GM21825 (cell line): ENCODE measurements around the gene CAMK2B.

Source experiments
- ATAC-seq: cut with Tn5 transposase; IDR thresholded peaks from one replicate; pipeline ENCODE4 v1.9.1; 2021; ENCODE audit warnings: mild to moderate bottlenecking, moderate library complexity; ENCODE audit not compliant: unreplicated experiment

CAMK2B gene

DNA sequence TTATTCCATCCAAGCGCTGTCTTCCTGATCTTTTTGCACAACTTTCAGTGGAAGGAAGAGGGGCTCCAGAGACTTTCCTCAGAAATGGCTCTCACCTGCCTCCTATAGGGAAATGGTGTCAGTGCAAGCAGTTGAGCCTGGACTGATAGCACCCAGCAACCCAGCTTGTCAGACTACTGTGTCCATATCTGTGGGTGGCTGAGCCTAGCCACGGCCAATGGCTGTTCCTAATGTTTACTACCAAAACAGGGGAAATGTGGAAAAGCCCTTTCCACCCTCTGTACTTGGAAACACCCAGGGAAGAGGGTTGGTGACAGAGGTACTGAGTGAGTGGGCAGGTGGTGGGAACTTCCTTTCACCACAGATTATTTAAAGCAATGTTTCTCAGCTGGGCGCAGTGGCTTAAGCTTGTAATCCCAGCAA is 128.9 kb downstream of the CAMK2B start:
- no peak for ATAC-seq

- ATAC-seq, result no peak
Observed at GRCh38 chr7:44195889-44196288, 129.5 kb downstream of the CAMK2B start.

GRCh38 chr7:44194562-44195145 is 130.7 kb downstream of the CAMK2B start:
- ATAC-seq, result no peak

GRCh38 chr7:44194069-44194468 is 131.3 kb downstream of the CAMK2B start:
- no peak for ATAC-seq

- ATAC-seq, result no peak
Observed at GRCh38 chr7:44193011-44193802, 132.2 kb downstream of the CAMK2B start.

DNA sequence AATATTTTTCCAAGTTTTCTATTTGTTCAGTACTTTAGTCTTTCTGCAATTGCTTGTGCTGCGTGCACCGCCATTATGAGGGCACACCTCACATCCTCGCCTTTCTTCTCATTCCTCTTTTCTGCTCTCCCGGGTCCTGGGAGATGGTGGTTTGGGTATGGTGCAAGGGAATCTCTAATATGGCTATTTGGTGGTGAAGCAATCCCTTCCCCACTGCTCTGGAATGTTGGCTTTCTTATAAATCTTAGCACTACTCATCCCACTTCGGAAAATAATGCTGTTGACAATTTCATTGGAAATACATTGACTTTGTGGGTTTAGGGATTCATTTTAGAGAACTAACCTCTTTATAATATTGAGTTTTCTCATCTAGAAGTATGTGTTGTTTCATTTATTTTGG is 134.2 kb downstream of the CAMK2B start:
- ATAC-seq, result no peak

DNA sequence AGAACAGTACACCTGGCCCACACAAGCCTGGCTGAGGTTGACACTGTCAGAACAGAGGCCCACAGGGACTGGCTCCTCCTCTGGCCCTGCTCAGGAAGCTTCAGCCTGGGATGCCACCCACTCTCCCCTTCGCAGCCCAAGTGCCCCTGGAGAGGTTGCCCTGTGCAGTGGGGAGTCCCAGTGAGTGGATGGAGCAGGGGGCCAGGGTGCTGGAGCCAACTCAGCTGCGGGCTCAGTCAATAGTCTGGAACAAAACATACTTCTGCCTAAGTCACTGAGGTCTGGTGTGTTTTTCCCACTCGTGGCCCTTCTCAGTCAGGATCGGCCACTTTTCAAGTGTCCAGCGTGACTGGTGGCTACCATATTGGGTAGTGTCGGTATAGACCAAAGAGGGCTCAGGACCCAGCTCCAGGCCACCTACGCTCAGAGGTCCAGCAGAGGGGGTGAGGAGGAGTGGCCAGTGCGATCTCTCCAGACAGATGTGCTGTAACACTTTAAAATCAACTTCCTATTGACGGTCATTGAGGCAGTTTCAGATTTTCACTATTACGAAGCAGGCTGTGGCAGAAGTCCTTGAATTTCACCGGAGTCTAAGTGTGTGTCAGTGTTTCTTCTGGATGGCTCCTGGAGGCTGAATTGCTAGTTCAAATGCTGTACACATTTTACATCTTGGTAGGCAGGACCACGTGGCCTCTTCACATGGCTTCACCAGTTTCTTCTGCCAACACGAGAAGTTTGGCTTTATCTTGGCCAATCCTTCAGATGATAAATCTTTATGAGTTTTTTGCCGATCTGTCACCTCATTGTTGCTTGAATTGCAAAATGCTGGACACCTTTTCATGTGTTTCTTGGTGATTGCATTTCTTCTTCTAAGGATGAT is 135.2 kb downstream of the CAMK2B start:
- no peak for ATAC-seq

DNA sequence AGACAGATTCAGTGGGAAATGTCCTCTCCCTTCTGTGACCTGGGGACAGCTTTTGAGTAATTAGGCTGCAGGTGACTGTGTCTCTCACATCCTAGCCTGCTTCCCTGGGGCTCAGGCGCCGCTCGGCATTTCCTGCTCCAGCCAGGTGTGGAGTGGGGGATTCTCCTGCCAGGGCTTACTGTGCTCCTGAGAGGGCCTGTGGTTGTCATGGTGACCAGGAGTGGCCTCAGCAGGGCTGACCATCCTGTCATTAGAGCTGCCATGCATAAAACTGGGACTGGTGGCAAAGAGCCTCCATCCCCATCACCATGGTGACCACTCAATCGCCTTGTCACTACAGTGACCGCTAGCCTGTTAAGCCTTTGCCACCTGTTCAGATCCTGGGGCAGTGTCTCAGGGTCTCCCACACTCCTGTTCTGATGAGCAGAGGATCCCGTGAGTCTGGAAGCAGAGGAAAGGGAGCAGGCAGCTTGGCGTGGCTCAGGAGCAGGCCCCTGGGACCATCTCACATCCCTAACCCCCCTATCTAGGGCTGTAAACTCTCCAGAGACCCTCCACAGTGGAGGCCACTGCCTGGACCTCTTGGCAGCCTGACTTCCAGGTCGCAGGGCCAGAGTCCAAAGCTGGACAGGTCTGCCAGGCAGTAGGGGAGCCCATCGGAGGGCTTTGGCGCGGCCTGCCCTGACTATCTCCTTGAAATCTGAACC is 136.0 kb downstream of the CAMK2B start, which contains the start of gene GCK:
TSS of gene GCK (minus strand) at position 154 of the 707 bp plus-strand sequence. CDS start 486 bp downstream, outside the sequence.
- no peak for ATAC-seq

DNA sequence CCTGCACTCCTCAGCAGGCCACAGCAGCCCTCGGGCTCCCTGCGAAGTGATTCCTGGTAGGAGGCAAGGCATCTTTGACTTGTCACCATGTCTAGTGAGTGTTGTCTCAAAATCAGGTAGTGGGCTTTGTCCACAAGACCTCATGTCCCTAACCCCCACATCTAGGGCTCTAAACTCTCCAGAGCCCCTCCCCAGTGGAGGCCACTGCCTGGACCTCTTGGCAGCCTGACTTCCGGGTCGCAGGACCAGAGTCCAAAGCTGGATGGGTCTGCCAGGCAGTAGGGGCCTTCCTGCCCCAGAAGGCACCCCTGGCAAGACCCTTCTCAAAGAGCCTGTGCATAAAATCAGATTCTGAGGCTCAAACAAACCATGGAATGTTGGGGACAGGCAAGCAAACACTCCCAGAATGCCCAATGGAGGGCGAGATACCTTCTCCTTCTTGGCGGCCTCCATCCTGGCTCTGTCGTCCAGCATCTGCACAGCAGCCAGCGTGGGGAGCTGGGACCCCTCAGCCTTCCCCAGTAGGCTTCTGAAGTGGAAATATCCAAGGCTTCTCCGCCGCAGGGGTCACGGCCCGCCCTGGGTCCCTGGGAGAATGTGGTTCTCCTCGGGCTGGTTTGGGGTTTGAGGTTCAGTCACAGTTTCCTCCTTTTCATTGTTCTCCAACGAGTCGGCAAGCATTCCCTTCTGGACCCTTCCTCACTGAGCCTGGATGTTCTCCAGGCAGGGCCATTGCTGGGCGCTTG is 136.7 kb downstream of the CAMK2B start:
- no peak for ATAC-seq

DNA sequence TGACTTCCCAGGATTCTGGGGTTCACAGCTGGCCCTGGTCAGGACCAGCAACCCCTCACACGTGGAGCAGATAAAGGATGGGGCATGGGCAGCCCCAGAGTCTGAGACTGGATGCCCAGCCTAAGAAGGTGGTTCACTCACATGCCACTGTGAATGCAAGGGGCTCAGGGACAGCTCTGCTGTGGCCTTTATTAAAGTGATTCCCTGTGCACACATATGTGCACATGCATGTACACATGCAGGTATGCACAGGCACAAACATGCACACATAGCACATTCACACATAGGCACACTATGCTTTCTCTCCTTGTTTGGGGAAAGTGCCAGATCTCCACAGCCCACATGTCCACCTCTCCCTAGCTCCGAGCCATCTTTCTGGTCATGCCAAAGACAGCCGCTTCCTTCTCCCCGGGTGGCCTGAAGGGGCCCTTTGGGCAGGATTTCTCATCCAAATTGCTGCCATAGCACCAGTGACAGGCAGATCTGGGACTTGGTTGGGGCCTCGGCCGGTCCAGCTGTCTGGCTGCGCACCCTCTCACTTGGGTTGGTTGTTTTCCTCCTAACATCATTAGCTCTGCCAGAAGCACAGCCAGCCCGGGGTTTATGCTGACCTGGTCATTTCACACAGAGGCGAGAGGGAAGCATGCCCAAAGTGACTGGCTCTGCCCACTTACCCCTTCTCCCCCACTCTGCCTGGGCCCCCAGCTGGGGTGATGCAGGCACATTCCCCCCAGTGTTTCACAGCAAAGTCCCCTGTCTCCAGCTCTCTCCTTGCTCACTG is 137.6 kb downstream of the CAMK2B start:
- ATAC-seq, result no peak

GRCh38 chr7:44186736-44187135 is 138.7 kb downstream of the CAMK2B start:
- no peak for ATAC-seq

- ATAC-seq, result no peak
Observed at GRCh38 chr7:44185729-44186128, 139.7 kb downstream of the CAMK2B start.

GRCh38 chr7:44184873-44185446 is 140.4 kb downstream of the CAMK2B start:
- ATAC-seq, result no peak

- ATAC-seq, result no peak
Observed at GRCh38 chr7:44184206-44184872, 141.1 kb downstream of the CAMK2B start.

DNA sequence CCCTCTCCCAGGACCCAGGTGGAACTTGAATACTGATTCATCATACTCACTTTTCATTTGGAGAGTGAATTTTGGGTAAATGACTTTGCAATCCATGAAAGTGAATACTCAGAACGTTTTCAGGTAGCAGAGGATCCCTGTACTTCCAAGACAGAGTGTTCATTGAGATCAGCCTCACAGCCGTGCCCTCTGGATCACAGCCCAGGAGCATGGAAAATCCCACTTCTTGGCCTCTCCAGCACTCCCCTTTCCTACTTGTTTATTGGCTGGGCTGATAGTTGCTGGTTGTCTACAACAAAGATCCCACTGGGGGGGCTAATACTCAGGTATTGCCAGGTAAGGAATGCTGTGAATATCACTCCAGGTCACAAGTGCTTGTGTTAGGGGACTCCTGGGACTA is 142.0 kb downstream of the CAMK2B start:
- no peak for ATAC-seq

DNA sequence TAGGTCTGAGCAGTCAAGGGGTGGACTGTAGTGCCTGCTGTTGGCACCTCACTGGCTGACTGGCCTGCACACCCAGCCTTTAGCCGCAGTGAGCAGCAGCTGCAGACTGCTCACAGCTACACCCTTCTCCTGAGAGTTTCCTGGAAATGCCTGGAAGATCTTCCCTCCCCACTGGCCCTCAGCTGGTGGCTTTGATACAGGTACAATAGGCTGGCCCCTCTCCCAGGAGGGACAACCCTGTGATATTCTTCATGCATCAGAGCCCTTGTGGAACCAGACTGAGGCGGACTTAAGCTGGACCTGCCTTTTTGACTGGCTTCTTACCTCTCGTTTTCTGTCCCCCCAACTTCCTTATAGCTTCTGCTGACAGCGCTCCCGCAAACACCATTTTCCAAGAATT is 142.6 kb downstream of the CAMK2B start:
- no peak for ATAC-seq

DNA sequence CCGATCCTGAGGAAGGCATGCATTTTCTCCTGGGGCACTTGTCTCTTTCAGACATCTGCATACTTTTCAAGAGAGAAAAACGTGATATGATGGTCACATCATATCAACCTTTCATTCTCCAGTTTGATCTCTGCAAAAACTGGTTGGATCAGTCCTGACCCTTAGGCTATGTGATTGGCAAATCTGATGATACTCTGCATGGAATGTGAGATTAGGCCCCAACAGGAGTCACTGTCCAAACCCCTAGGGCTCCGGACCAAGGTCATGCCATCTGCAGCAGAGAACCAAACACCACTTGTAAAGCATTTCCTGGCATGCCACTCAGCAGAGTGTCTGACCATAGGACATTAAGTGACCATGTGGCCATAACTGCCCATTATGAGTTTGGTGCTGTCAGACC is 144.8 kb downstream of the CAMK2B start:
- no peak for ATAC-seq

GRCh38 chr7:44177570-44178131 is 147.7 kb downstream of the CAMK2B start:
- ATAC-seq, result no peak
